IPS-11a (cell line): ENCODE results near the gene SERF2.
"Not testable (repeated sequence)": the region's sequence is repeated elsewhere in the genome, so short reads cannot be mapped to it uniquely, and the experiment has no call there.

Experiments used
- H3K4me3 ChIP-seq: one replicate; pipeline ENCODE4 v1.5.1; 2013; ENCODE audit warnings: low read depth, low read length, control low read depth

Gene SERF2

DNA sequence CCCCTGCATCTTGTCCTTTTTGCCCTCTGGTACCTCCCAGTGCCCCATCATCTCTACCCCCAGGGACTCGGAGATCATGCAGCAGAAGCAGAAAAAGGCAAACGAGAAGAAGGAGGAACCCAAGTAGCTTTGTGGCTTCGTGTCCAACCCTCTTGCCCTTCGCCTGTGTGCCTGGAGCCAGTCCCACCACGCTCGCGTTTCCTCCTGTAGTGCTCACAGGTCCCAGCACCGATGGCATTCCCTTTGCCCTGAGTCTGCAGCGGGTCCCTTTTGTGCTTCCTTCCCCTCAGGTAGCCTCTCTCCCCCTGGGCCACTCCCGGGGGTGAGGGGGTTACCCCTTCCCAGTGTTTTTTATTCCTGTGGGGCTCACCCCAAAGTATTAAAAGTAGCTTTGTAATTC, 1.5 kb downstream of the SERF2 start:
- no peak overlapping the region for H3K4me3 ChIP-seq

DNA sequence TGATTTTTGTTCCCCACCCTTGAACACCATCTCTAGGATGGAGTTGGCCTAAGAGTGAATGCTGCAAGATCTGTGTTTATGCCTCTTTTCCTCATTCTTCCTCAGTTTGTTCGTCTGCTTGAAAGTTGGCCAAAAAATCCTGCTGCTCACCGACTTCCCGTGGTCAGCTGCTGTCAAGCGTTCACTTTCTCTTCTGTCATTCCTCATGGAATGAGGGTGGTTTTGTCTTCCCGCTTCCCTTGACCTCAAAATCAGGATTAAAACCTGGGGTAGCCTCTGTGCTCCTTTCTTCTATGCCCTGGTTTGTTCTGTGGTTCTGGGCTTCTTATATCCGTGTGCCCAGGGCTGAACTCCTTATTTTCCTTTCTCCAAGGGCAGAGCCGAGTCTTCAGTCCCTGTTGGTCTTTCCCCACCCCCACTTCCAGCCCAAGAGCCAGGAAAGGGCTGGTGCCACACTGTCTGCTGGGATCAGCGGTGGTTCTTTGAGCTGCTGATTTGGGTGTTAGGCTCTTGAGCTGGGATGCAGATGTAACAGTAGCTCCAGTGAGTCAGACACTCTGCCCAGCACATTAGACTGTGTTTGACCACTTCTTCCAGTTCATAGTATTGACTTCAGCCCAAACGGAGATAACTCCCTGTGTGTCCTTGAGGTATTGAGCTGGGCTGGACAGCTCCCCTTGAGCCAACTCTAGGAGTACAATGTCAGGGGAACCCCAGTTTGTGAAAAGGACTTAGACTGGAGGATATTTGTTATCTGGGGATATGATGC, 2.3 kb downstream of the SERF2 start:
- H3K4me3 ChIP-seq = no peak overlapping the region

DNA sequence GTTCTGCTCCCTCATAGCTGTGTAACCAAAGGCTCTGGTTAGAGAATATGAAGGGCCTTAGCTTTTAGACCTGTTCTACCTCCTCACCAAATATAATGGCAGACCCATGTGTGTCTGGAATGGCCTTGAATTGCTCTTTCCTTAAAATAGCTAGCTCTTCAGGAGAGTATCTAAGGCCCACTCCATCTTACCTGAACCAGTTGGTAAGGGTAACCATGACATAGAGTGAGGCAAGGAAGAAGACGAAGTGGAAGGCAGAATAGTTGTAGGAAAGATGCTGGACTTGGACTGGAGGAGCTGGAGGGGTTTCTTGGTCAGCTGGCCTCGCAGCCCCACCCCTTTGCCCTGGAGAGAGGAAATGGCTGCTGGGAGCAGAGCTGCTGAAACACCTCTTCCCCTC, 3.1 kb downstream of the SERF2 start:
- no peak overlapping the region for H3K4me3 ChIP-seq

DNA sequence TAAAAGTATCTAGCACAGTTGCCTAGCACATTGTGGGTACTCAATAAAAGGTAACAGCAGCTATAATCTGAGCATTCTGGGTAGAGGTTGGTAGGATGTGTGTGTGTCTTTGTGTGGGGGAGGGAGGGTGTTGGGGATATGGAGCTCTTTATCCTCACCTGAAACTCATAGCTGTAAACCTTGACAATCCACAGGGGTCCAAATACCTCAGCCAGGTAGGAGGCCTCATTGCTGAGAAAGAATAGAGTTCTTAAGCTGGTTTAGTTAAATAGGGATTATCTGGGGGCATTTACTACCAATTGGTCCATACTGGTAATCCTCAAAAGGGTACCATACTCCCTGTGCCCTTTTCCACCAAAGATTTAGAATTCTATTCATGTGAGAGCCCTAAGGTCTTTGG, 3.9 kb downstream of the SERF2 start:
- H3K4me3 ChIP-seq = no peak overlapping the region

DNA sequence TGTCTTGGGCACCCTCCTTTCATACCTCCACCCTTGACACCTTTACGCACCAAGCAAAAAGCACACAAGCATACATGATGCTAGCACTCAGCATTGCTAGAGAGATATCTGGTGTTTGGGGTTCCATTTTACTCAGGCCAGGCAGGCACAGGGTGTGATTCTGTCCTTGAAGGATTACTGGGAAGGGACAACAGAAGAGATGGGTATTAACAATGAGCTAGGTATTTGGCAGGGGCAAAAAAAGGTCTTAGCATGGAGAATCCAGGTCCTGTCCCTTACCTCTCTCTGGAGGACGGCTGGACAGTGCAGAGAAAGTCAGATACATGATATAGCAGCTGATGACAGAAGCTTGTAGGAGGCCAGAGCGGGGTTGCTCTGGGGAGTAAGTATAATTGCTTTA, 4.4 kb downstream of the SERF2 start:
- H3K4me3 ChIP-seq = no peak overlapping the region

DNA sequence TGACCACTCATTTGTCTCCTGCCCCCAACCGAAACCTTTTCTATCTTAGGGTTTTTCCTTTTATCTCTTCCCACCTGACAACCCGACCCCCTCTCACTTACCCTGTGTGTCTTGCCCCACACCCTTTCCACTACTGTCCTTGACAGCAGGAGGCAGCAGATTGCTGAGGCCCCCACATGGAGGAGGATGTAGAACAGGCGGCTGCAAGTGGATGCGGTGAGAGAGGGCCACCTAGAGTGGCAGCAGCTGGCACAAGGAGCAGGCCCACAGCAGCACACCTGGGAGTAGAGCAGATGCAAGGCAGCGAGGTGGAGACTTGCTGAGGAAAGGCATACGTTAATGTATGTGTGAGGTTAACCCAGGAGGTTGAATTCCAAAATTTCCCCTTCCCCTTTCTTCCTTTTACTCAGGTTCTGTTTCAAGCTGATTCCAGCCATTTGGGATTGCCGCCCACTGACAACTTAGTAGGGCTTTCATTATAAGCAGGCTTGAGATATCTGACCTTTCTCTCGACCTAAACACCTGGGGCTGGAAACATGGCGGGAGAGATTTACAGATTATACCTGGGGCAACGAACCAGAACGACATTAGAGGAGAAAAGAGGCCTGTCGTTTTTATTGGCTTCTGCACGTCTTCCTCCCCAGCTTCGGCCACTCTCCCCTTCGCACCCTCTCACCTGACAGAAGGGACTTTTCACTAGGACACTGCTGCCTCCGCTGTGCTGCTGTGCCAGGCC, 7.3 kb downstream of the SERF2 start:
- H3K4me3 ChIP-seq = no peak overlapping the region

DNA sequence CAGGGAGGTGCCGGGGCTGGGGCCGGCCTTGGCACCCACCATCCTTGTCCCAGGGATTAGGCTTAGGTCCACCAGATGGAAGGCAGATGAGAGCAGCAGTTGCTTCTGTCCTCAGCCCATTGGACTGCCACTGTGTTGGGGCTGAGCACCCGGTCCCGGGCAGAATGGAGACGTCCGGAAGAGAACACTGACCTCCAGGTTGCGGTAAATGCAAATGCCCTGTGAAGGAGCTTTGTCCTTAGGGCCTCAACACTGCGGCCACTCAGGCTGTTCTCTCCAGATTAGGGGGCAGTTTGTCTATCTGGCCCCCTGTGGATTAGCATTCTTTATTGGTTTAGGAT, 7.8 kb downstream of the SERF2 start, which contains the start of gene SERINC4:
Gene SERINC4 (minus strand): TSS at position 276 of the 341 bp plus-strand sequence. CDS start 234 bp downstream, at position 42.
- H3K4me3 ChIP-seq = peak within 1 kb of the TSS; percentile 99

DNA sequence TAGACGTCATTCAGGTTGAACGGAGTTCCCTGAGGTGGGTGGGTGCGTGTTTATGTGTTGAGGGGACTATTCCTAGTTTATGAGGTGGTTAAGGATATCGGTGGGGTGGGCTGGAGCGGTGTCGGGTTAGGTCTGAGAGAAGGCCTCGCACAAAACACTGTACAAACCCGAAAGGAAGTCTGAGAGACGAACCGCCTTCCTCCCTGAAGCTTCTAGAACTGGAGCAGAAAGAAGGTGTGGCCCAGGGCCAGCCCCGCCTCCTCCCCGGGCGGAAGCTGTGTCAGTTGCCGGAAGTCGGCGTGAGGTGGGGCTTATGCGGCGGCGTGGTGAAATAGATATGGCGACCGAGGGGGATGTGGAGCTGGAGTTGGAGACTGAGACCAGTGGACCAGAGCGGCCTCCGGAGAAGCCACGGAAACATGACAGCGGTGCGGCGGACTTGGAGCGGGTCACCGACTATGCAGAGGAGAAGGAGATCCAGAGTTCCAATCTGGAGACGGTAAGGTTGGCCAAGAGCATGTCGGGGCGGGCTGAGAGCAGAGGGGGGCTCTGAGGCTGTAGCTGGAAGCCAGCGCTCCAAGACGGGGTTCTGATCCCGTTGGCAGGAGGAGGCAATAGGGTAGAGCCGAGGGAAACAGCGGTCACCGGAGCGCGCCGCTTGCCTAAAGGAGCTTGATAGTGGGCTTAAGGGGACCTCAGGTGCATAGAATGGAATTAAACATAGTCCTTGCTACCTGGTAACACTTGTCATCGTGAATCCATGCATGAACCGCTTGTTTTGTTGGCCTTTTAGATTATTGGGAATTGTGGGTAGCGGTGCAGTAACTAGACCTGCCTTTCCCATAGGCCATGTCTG, 8.4 kb downstream of the SERF2 start, which contains the start of gene HYPK:
Gene HYPK (plus strand): TSS at position 314 of the 856 bp plus-strand sequence. CDS start 24 bp downstream, at position 338.
- peak within 1 kb of the TSS; percentile 99 for H3K4me3 ChIP-seq

DNA sequence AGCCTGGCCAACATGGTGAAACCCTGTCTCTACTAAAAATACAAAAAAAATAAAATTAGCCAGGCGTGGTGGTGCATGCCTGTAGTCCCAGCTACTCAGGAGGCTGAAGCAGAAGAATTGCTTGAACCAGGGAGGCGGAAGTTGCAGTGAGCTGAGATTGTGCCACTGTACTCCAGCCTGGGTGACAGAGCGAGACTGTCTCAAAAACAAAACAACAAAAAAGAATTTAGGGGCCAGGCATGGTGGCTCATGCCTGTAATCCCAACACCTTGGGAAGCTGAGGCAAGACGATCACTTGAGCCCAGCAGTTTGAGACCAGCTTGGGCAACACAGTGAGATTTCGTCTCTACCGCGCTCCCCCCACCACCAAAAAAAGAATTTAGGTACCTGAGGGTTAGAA, 10.6 kb downstream of the SERF2 start:
- H3K4me3 ChIP-seq = not testable (repeated sequence)

DNA sequence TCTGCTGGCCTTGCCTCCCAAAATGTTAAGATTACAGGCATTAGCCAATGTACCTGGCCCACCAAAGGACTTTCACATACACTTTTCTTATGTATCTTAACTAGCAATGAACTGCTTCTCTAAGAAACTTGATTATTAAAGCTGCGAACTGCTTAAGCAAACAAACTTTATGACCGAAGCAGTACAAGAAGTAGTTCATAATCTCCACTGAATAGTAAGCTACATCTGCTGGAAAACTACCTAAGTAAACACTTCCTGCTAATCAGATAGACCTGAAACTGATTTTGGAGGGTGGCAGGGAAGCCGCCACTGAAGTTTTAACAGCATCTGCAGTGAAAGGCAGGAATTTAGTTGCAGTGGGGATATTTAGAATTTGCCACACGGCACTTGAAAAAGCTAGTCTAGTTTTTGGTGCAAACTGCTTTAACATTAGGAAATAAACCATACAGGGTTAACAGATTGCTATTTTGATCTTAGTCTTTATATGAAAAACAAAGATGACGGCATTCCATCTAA, 16.4 kb downstream of the SERF2 start:
- H3K4me3 ChIP-seq = no peak overlapping the region

DNA sequence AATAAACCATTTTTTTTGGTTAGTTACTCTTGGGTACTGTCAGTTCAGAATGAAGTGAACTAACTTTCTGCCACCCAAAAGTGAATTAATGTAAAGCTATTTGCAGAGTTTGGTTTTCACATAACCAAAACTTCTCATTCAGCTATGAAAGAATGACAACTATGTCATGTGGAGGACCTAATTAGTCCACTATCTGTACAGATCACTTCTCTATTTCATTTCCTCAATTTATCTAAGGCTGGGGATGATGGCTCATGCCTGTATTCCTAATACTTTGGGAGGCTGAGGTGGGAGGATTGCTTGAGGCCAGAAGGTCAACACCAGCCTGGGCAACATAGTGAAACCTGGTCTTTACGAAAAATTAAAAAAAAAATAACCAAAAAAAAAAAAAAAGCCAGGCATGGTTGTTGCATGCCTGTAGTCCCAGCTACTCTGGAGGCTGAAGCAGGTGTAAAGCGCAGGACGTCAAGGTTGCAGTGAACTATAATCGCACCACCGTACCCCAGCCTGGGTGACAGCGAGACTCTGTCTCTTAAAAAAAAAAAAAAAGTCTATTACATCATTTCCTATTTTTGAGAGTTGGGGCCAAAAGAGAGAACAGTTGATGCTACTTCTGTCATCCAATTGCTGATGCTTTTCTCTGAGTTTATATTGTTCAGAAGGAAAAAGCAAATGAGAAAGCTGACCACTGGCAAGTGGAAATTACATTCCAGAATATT, 17.0 kb downstream of the SERF2 start:
- H3K4me3 ChIP-seq = no peak overlapping the region

DNA sequence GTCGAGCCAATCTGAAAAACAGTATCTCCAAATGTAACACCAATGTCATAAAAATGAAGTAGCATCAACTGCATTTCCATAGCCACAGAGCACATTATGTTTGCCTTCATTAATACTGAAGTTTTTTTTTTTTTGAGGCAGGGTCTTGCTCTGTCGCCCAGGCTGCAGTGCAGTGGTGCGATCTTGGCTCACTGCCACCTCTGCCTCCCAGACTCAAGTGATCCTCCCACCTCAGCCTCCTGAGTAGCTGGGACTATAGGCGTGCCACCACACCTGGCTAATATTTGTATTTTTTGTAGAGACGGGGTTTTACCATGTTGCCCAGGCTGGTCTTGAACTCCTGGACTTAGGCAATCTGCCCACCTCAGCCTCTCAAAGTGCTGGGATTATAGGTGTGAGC, 22.9 kb downstream of the SERF2 start:
- H3K4me3 ChIP-seq = not testable (repeated sequence)

DNA sequence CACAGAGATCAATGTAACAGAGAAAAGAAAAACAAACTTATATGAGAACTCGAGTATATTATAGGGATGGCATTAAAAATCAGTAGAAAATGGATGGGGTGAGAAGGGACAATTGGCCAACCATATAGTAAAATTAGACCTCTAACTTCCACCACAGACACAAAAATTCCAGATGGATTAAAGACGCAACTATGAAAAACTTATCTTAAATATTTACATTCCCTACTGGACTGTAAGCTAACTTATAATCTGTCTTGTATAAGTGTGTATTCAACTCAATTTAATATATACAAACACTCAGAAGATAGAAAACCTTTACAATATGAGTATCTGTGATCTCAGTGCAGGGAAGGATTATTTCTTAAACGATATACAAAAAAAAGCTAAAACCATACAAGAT, 29.4 kb downstream of the SERF2 start:
- H3K4me3 ChIP-seq = no peak overlapping the region

DNA sequence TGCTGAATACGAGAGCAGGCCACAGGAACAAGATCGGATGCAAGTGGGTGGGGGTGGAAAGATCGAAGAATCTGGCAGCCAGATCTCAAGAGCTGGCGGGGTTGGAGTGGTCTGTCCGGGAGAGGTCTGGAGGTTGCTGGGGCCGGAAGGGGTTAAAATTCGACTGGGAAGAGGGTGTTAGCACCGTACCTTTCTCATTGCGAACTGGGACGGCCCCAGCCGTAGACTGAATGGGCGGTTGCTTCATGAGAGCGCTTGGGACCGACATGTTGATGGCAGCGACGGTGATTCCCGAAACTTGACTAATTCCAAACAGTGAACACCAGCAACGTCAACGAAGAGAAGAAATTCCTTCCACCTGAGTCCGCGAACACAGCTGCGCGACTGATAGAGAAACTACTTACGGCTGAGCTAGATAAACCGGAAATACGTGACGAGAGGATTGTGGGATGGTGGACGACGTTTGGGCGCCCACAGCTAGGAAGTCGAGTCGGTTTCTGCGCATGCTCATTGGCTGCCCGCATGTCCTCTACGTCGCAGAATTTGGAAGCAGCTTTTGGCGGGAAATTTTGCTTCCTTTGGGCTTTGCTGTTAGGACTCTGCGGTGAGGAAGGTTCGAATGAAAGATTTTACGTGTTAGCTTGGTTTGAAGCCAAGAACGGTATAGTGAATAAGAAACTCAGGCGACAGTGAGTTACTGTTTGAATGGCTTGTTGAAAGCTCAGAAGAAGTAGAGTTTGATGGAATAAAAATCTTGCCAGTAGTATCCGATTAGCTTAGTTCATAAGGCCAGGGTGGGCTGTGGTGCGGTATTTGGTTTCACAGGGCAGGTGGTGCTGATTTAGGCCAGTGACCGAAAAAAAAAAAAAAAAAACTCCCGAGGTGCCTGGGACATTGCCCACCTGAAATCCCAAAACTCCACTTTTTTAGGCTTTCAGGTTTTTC, 32.5 kb downstream of the SERF2 start, which contains the start of gene MFAP1:
Gene MFAP1 (minus strand): TSS at position 389 of the 945 bp plus-strand sequence. CDS start 121 bp downstream, at position 268.
- H3K4me3 ChIP-seq = peak within 1 kb of the TSS; percentile 86

DNA sequence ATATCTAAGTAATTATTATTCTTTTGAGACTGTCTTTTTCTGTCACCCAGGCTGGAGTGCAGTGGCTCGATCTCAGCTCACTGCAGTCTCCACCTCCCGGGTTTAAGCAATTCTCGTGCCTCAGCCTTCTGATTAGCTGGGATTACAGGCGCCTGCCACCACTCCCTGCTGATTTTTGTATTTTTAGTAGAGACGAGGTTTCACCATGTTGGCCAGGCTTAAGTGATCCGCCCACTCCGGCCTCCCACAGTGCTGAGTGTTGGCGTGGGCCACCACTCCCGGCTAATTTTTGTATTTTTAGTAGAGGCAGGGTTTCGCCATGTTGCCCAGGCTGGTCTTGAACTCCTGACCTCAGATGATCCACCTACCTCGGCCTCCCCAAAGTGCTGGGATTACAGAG, 33.2 kb downstream of the SERF2 start:
- H3K4me3 ChIP-seq = not testable (repeated sequence)

DNA sequence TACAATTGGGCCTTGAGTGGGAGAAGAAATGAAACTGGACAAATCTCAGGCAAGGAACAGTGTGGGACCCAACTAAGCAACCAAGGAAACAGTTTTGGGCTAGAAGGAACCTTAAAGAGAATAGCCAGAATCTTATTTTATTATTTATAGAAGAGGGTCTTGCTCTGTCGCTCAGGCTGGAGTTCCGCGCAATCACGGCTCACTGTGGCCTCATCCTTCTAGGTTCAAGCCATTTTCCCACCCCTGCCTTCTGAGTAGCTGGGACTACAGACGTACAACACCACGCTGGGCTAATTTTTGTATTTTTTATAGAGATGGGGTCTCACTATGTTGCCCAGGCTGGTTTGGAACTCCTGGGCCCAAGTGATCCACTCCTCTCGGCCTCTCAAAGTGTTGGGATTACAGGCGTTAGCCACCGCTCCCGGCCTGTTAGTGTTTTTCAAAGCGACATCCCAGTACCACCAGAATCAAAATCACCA, 33.9 kb downstream of the SERF2 start:
- H3K4me3 ChIP-seq = no peak overlapping the region

DNA sequence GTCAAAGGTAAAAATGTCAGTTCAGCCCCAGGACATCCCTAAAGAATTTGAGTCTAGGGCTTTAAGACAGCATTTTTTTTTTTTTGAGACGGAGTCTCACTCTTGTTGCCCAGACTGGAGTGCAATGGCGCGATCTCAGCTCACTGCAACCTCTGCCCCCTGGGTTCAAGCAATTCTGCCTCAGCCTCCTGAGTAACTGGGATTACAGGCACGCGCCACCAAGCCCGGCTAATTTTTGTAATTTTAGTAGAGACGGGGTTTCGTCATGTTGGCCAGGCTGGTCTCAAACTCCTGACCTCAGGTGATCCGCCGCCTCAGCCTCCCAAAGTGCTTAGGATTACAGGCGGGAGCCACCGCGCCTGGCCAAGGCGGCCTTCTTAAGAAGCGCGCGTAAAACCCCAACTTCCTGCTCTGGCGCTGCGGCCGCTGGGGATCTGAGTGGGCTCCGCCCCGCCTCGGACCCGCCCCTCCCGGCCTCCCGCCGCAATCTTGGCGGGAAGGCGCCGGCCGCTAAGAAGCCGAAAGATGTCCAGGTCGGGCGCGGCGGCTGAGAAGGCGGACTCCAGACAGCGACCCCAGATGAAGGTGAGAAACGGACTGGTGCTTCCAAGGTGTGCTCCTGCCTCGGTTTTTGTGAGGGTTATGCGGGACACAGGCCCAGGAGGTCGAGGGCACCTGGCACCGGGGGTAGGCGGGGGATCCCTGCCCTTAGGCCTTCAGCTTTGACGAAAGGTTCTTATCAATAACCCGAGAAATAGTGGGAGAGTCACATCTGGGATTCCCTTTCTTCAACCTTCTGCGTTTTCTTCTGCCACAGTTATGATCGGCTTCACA, 34.6 kb downstream of the SERF2 start, which contains the start of gene WDR76:
Gene WDR76 (plus strand): TSS at position 495 of the 834 bp plus-strand sequence. CDS start 31 bp downstream, at position 526.
- peak within 1 kb of the TSS; percentile 45 for H3K4me3 ChIP-seq

DNA sequence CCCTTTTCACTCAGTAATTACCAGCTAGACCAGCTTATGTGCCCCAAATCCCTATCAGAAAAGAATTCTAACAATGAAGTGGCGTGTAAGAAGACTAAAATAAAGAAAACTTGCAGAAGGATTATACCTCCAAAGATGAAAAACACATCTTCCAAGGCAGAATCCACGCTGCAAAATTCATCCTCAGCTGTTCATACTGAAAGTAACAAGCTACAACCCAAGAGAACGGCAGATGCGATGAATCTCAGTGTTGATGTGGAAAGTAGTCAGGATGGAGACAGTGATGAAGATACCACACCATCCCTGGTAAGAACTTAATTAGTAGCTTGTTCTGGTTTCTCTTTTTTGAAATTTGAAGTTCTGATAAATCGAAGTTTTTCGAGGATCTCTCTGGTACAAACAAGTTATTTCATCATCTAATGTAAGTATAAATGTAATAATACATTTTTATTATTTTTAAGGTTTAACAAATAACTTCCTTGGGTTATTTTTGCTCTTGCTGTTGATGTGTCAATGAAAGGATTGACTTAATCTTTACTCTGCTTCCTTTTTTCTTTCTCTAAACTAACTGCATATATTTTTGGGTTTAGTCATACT, 36.0 kb downstream of the SERF2 start:
- no peak overlapping the region for H3K4me3 ChIP-seq
